ENCODE results near the gene CAMTA1. TPM values are rescaled to one million over a fixed set of nuclear protein-coding genes. Genes with fewer than 3 reads are reported as not detected.

The CAMTA1 gene
- polyA plus RNA-seq, 1 experiment = 23.1 TPM

GRCh38 chr1:7587773-7588456 lies 802.7 kb downstream of the CAMTA1 start:
- POLR2A ChIA-PET = no interaction called here
- Histone ChIP-seq H3K36me3 (ENCODE audit: control insufficient read depth, insufficient read depth, low read length) (no peaks in the 10 kb centered on the region), H3K27me3 (ENCODE audit: control insufficient read depth, insufficient read depth, low read length) (peaks cover 4% of the 10 kb centered on the region; the same call in 1 of the 2 replicates), H3K4me3 (ENCODE audit: low read depth, low read length) (no peak overlapping the region)
- TF ChIP-seq CTCF (IDR thresholded peaks at IDR 0.05; ENCODE audit: insufficient read depth, low read depth, low read length) = no peak
- no peak for DNase-seq (ENCODE audit: low read depth)
- CTCF ChIA-PET = interaction anchor here (0.7 kb wide), 1 partner anchor 152 kb away, joined by 3 read pairs; no protein-coding TSS in a partner anchor

- no peak for TF ChIP-seq CTCF (IDR thresholded peaks at IDR 0.05; ENCODE audit: insufficient read depth, low read depth, low read length)
- CTCF ChIA-PET = no interaction called here
- DNase-seq (ENCODE audit: low read depth) = no peak
- POLR2A ChIA-PET = no interaction called here
- Histone ChIP-seq H3K4me3 (ENCODE audit: low read depth, low read length) (no peak overlapping the region), H3K27me3 (ENCODE audit: control insufficient read depth, insufficient read depth, low read length) (peaks cover 4% of the 10 kb centered on the region; the same call in 1 of the 2 replicates), H3K36me3 (ENCODE audit: control insufficient read depth, insufficient read depth, low read length) (no peaks in the 10 kb centered on the region)
Observed at GRCh38 chr1:7588457-7588827, 803.2 kb downstream of the CAMTA1 start.

- H3K27me3 ChIP-seq (ENCODE audit: control insufficient read depth, insufficient read depth, low read length) = peaks cover 3% of the 10 kb centered on the region; the same call in 1 of the 2 replicates
- no peaks in the 10 kb centered on the region for H3K36me3 ChIP-seq (ENCODE audit: control insufficient read depth, insufficient read depth, low read length)
- H3K4me3 ChIP-seq (ENCODE audit: low read depth, low read length) = no peak overlapping the region
- no peak for TF ChIP-seq CTCF (IDR thresholded peaks at IDR 0.05; ENCODE audit: insufficient read depth, low read depth, low read length)
- CTCF ChIA-PET = interaction anchor here (0.5 kb wide), 1 partner anchor 51 kb away, joined by 3 read pairs; no protein-coding TSS in a partner anchor
- POLR2A ChIA-PET = no interaction called here
- no peak for DNase-seq (ENCODE audit: low read depth)
Observed at GRCh38 chr1:7589080-7589735, 804.0 kb downstream of the CAMTA1 start.

- Histone ChIP-seq H3K4me3 (ENCODE audit: low read depth, low read length) (no peak overlapping the region), H3K27me3 (ENCODE audit: control insufficient read depth, insufficient read depth, low read length) (peaks cover 3% of the 10 kb centered on the region; the same call in 1 of the 2 replicates), H3K36me3 (ENCODE audit: control insufficient read depth, insufficient read depth, low read length) (no peaks in the 10 kb centered on the region)
- CTCF ChIA-PET = interaction anchor here (0.5 kb wide), 1 partner anchor 51 kb away, joined by 3 read pairs; no protein-coding TSS in a partner anchor
- no peak for TF ChIP-seq CTCF (IDR thresholded peaks at IDR 0.05; ENCODE audit: insufficient read depth, low read depth, low read length)
- POLR2A ChIA-PET = no interaction called here
- no peak for DNase-seq (ENCODE audit: low read depth)
Observed at GRCh38 chr1:7589774-7590425, 804.6 kb downstream of the CAMTA1 start.

GRCh38 chr1:7590426-7590790 lies 805.2 kb downstream of the CAMTA1 start:
- ChIA-PET POLR2A (no interaction called here), CTCF (no interaction called here)
- H3K4me3 ChIP-seq (ENCODE audit: low read depth, low read length) = no peak overlapping the region
- no peak for TF ChIP-seq CTCF (IDR thresholded peaks at IDR 0.05; ENCODE audit: insufficient read depth, low read depth, low read length)
- H3K27me3 ChIP-seq (ENCODE audit: control insufficient read depth, insufficient read depth, low read length) = peaks cover 3% of the 10 kb centered on the region; the same call in 1 of the 2 replicates
- H3K36me3 ChIP-seq (ENCODE audit: control insufficient read depth, insufficient read depth, low read length) = no peaks in the 10 kb centered on the region
- no peak for DNase-seq (ENCODE audit: low read depth)
